ENCODE measurements around the gene EXOC6B. TPM values are rescaled to one million over a fixed set of nuclear protein-coding genes. Genes with fewer than 3 reads are reported as not detected.

Gene EXOC6B
- total and polyA plus RNA-seq, 9 of the 15 experiments (the other 6 are each of a cell fraction or from before 2014, with no cell fraction given) = 0.28 to 4.2 (median 2.0) TPM

- FAIRE-seq (no peak), DNase-seq (ENCODE audit: extremely low read depth in 1 of 4, low spot score in 3 of 4) (no peak), ATAC-seq (no peak)
- no peaks in the 10 kb centered on the region for H3K36me3 ChIP-seq (ENCODE audit: control insufficient read depth, insufficient read depth, low read length)
- ChIA-PET POLR2A (no interaction called here), CTCF (ENCODE audit: low intra/inter-chr PET ratio) (no interaction called here)
- 33% methylated on average over 26 of the region's 33 CpGs for WGBS (ENCODE audit: insufficient coverage, low coverage, missing lambda C conversion rate)
- H3K27ac ChIP-seq (ENCODE audit: extremely low read depth, low read depth, low read length) = no peak overlapping the region
- H3K4me3 ChIP-seq = no peak overlapping the region
- no peak overlapping the region for H3K4me2 ChIP-seq (ENCODE audit: insufficient read depth, low read length)
- H3K9me1 ChIP-seq (ENCODE audit: control insufficient read depth, insufficient read depth, low read length) = no peaks in the 10 kb centered on the region
- TF ChIP-seq ETS2 (tag; IDR thresholded peaks at IDR 0.05; ENCODE audit: borderline replicate concordance, poor library complexity, severe bottlenecking) (no peak), ZNF174 (CRISPR knock-in tag; IDR thresholded peaks at IDR 0.05) (no peak), SPI1 (IDR thresholded peaks at IDR 0.05; ENCODE audit: borderline replicate concordance, low read depth, low read length) (no peak), IRF2 (CRISPR knock-in tag; IDR thresholded peaks at IDR 0.05) (no peak), KDM5B (IDR thresholded peaks at IDR 0.05; ENCODE audit: insufficient replicate concordance, low read depth, low read length) (no peak), PHB2 (IDR thresholded peaks at IDR 0.05; ENCODE audit: low read depth) (no peak), REST (IDR thresholded peaks at IDR 0.05; ENCODE audit: borderline replicate concordance) (no peak), REST (CRISPR knock-in tag; IDR thresholded peaks at IDR 0.05; ENCODE audit: low read depth) (no peak), ZNF212 (CRISPR knock-in tag; IDR thresholded peaks at IDR 0.05) (no peak), E2F1 (CRISPR knock-in tag; IDR thresholded peaks at IDR 0.05) (no peak), ZNF695 (CRISPR knock-in tag; IDR thresholded peaks at IDR 0.05) (no peak)
- no peaks in the 10 kb centered on the region for H3K79me2 ChIP-seq (ENCODE audit: control insufficient read depth, insufficient read depth, low read length)
- H2AFZ ChIP-seq (ENCODE audit: low read depth, low read length) = no peak overlapping the region
- H3K9ac ChIP-seq (ENCODE audit: insufficient read depth in 1 of 2, low read depth in 2 of 2, low read length in 2 of 2) = no peak overlapping the region
- intact Hi-C loops (cut with micrococcal nuclease) (no loop called here), in situ Hi-C loops (cut with MboI) (no loop called here)
- H3K4me1 ChIP-seq (replicated peaks in 1 of 2; ENCODE audit: control insufficient read depth in 2 of 2, insufficient read depth in 2 of 2, low read length in 2 of 2) = peaks cover 0 to 32% of the 10 kb centered on the region in 2 experiments; a peak in 2 of 5 replicates
- no TSS peak for BruUV-seq (replicated peaks)
- peaks cover 7% of the 10 kb centered on the region; the same call in 1 of the 2 replicates for H4K20me1 ChIP-seq (replicated peaks; ENCODE audit: control insufficient read depth, insufficient read depth, low read length)
- H3K27me3 ChIP-seq (ENCODE audit: control insufficient read depth in 2 of 2, insufficient read depth in 2 of 2, low read length in 2 of 2) = peaks cover 13 to 43% of the 10 kb centered on the region in 2 experiments; a peak in 4 of 5 replicates
- H3K9me3 ChIP-seq (replicated peaks; ENCODE audit: control insufficient read depth, insufficient read depth, low read depth, low read length) = no peaks in the 10 kb centered on the region
Observed at GRCh38 chr2:72145658-72146329, 680.0 kb downstream of the EXOC6B start.

Data from K562 (cell line).